HCT116 (cell line): Measurements from ENCODE around the gene ALDH16A1. TPM values are rescaled to one million over a fixed set of nuclear protein-coding genes. Genes with fewer than 3 reads are reported as not detected.

Experiments
- ATAC-seq: fragments of 200-7000 bp; cut with Tn5 transposase; 2 replicates; pipeline ENCODE4 v1.9.1; 2020; ENCODE audit warnings: mild to moderate bottlenecking, moderate library complexity
- BruUV-seq: library from RNA; stranded (reverse); fragments of 400-500 nt; replicated peaks from 2 replicates; lab custom pipeline; 2021; lab: Mats Ljungman, UMichigan
- CTCF ChIA-PET: fragments of 300-600 bp; sonication (Branson Sonifier 250); formaldehyde crosslinking; loops from one replicate; lab custom pipeline; 2021; ENCODE audit warnings: antibody characterized with exemption; lab: Charles Lee
- POLR2A ChIA-PET: fragments of 300-600, 350-600 bp; sonication (Branson Sonifier 250); formaldehyde crosslinking; loops from one replicate; lab custom pipeline; 2021; ENCODE audit warnings: antibody characterized with exemption; lab: Charles Lee
- RAD21 ChIA-PET, 2 experiments: fragments of 300-600 bp; sonication (Branson Sonifier 250); formaldehyde crosslinking; loops; one replicate each; lab custom pipeline; 2023; ENCODE audit warnings: low total read pairs in 2 of 2; ENCODE audit not compliant: uncharacterized antibody in 2 of 2, unreplicated experiment in 2 of 2, low non-redundant PET in 1 of 2; lab: Charles Lee
- DNase-seq: peaks from one replicate; pipeline ENCODE4 v3.0.0-alpha.2; 2010; ENCODE audit warnings: low read depth, low spot score
- H2AFZ ChIP-seq: fragments of 200-600 bp; shearing (Covaris generic), sonication (generic); 2 replicates; pipeline ENCODE4 v1.6.1; 2017; ENCODE audit warnings: low read depth, mixed run types, mixed read lengths, antibody characterized with exemption, low read length; ENCODE audit not compliant: poor library complexity, severe bottlenecking
- H3K27ac ChIP-seq: 2 replicates; pipeline ENCODE4 v1.5.1; 2012; ENCODE audit warnings: low read depth, low read length
- H3K27me3 ChIP-seq: fragments of 200-600 bp; sonication (generic); 2 replicates; pipeline ENCODE4 v1.6.1; 2016; ENCODE audit warnings: mixed run types, low read length, mixed read lengths; ENCODE audit not compliant: insufficient read depth
- H3K36me3 ChIP-seq, 2 experiments: fragments of 200-500 bp in 1 of 2; fragments of 200-600 bp in 1 of 2; sonication (Bioruptor generic) in 1 of 2; sonication (generic) in 1 of 2; 2 replicates each; pipeline versions ENCODE4 v1.5.1 to v1.6.1; 2014 to 2016; ENCODE audit warnings: low read length in 2 of 2, inconsistent platforms in 1 of 2, mixed read lengths in 1 of 2, mixed run types in 1 of 2; ENCODE audit not compliant: insufficient read depth in 2 of 2, control insufficient read depth in 1 of 2
- H3K4me1 ChIP-seq, 2 experiments: fragments of 200-600 bp in 1 of 2; sonication (generic) in 1 of 2; 2 replicates each; pipeline versions ENCODE4 v1.5.1 to v1.6.1; 2012 to 2017; ENCODE audit warnings: low read length in 2 of 2, inconsistent platforms in 1 of 2, mild to moderate bottlenecking in 1 of 2, mixed read lengths in 1 of 2, mixed run types in 1 of 2, moderate library complexity in 1 of 2; ENCODE audit not compliant: insufficient read depth in 2 of 2, control insufficient read depth in 1 of 2
- H3K4me2 ChIP-seq: fragments of 200-600 bp; sonication (generic); 2 replicates; pipeline ENCODE4 v1.6.1; 2017; ENCODE audit warnings: mixed run types, low read length, mixed read lengths
- H3K4me3 ChIP-seq, 2 experiments: fragments of 200-600 bp in 1 of 2; sonication (generic) in 1 of 2; replicated peaks in 1 of 2; 2 replicates each; pipeline ENCODE4 v1.5.1; 2011 to 2016; ENCODE audit warnings: low read length in 2 of 2, control low read depth in 1 of 2, low read depth in 1 of 2, mild to moderate bottlenecking in 1 of 2, mixed read lengths in 1 of 2, mixed run types in 1 of 2
- H3K79me2 ChIP-seq: fragments of 200-600 bp; sonication (generic); 2 replicates; pipeline ENCODE4 v1.6.1; 2017; ENCODE audit warnings: mild to moderate bottlenecking, mixed run types, low read length, moderate library complexity, mixed read lengths; ENCODE audit not compliant: insufficient read depth
- H3K9ac ChIP-seq: fragments of 200-600 bp; sonication (generic); 2 replicates; pipeline ENCODE4 v1.6.1; 2016; ENCODE audit warnings: low read length, mixed read lengths
- H3K9me2 ChIP-seq: fragments of 200-600 bp; sonication (generic), shearing (Covaris generic); 2 replicates; pipeline ENCODE4 v1.6.1; 2017; ENCODE audit warnings: mixed run types, mild to moderate bottlenecking, moderate library complexity; ENCODE audit not compliant: insufficient read depth
- H3K9me3 ChIP-seq, 2 experiments: fragments of 200-500 bp in 1 of 2; fragments of 200-600 bp in 1 of 2; sonication (Bioruptor generic) in 1 of 2; sonication (generic) in 1 of 2; 2 replicates each; pipeline ENCODE4 v1.6.1; 2014 to 2017; ENCODE audit warnings: low read length in 2 of 2, mixed read lengths in 2 of 2, inconsistent platforms in 1 of 2, low read depth in 1 of 2, mild to moderate bottlenecking in 1 of 2, mixed run types in 1 of 2, moderate library complexity in 1 of 2; ENCODE audit not compliant: control insufficient read depth in 1 of 2, insufficient read depth in 1 of 2
- H4K20me1 ChIP-seq: fragments of 200-600 bp; sonication (generic), shearing (Covaris generic); 2 replicates; pipeline ENCODE4 v1.6.1; 2017; ENCODE audit warnings: mixed run types, mild to moderate bottlenecking, moderate library complexity; ENCODE audit not compliant: insufficient read depth
- CBX3 ChIP-seq: IDR thresholded peaks from 2 replicates; pipeline ENCODE4 v1.6.1; 2012; ENCODE audit warnings: low read depth
- CEBPB ChIP-seq: IDR thresholded peaks from 2 replicates; pipeline ENCODE4 v1.6.1; 2012; ENCODE audit warnings: low read depth
- CTCF ChIP-seq, 3 experiments: fragments of 200-600 bp in 1 of 3; sonication (generic) in 1 of 3; IDR thresholded peaks in 2 of 3; conservative IDR thresholded peaks in 1 of 3; 2 replicates each; pipeline ENCODE4 v1.5.1; 2012 to 2017; ENCODE audit warnings: low read depth in 2 of 3, low read length in 2 of 3, antibody characterized with exemption in 1 of 3, borderline replicate concordance in 1 of 3, control low read depth in 1 of 3, mild to moderate bottlenecking in 1 of 3, mixed read lengths in 1 of 3, mixed run types in 1 of 3, moderate library complexity in 1 of 3; ENCODE audit not compliant: insufficient read depth in 1 of 3
- ELF1 ChIP-seq: IDR thresholded peaks from 2 replicates; pipeline ENCODE4 v1.6.1; 2012; ENCODE audit warnings: low read depth, borderline replicate concordance
- EZH2 ChIP-seq: fragments of 200-600 bp; sonication (generic); IDR thresholded peaks from 2 replicates; pipeline ENCODE4 v1.6.1; 2017; ENCODE audit warnings: antibody characterized with exemption, mixed run types
- EZH2phosphoT487 ChIP-seq: fragments of 200-600 bp; IDR thresholded peaks from 2 replicates; pipeline ENCODE4 v1.6.1; 2018; ENCODE audit warnings: antibody characterized with exemption, borderline replicate concordance
- POLR2A ChIP-seq: IDR thresholded peaks from 2 replicates; pipeline ENCODE4 v1.7.0; 2011; ENCODE audit warnings: borderline replicate concordance; ENCODE audit not compliant: insufficient read depth, insufficient read length; ENCODE audit errors: extremely low read depth
- POLR2AphosphoS5 ChIP-seq: IDR thresholded peaks from 2 replicates; pipeline ENCODE4 v1.6.1; 2011; ENCODE audit warnings: mild to moderate bottlenecking, low read depth, low read length, moderate library complexity
- RAD21 ChIP-seq: IDR thresholded peaks from 2 replicates; pipeline ENCODE4 v1.6.1; 2012; ENCODE audit warnings: low read depth, mild to moderate bottlenecking
- REST ChIP-seq: IDR thresholded peaks from 2 replicates; pipeline ENCODE4 v1.6.1; 2012; ENCODE audit warnings: low read depth
- SIN3A ChIP-seq: IDR thresholded peaks from 2 replicates; pipeline ENCODE4 v1.6.1; 2012; ENCODE audit warnings: low read depth
- SP1 ChIP-seq: IDR thresholded peaks from 2 replicates; pipeline ENCODE4 v1.6.1; 2012; ENCODE audit warnings: low read depth
- SRF ChIP-seq: IDR thresholded peaks from 2 replicates; pipeline ENCODE4 v1.6.1; 2012; ENCODE audit warnings: low read depth
- TCF7L2 ChIP-seq: IDR thresholded peaks from 2 replicates; pipeline ENCODE4 v1.7.0; 2011; ENCODE audit warnings: borderline replicate concordance, inconsistent platforms; ENCODE audit not compliant: insufficient read depth, insufficient read length; ENCODE audit errors: extremely low read depth
- YY1 ChIP-seq: IDR thresholded peaks from 2 replicates; pipeline ENCODE4 v1.6.1; 2011; ENCODE audit warnings: low read length, low read depth, moderate library complexity, mild to moderate bottlenecking; ENCODE audit not compliant: insufficient replicate concordance; ENCODE audit errors: extremely low read depth
- ZFX ChIP-seq: fragments of 450-650 bp; IDR thresholded peaks from 2 replicates; pipeline ENCODE4 v1.6.1; 2017
- intact Hi-C: fragments of 100-400 bp; cut with micrococcal nuclease; formaldehyde crosslinking; loops from 2 replicates; pipeline ENCODE4 v1.10.0; 2022
- total RNA-seq: library from RNA; stranded (reverse); gene quantifications from one replicate; pipeline ENCODE4 v1.2.1, GENCODE V29; 2021; ENCODE audit not compliant: unreplicated experiment
- TF ChIP-seq, protein P1 (sequence below): IDR thresholded peaks from 2 replicates; pipeline ENCODE4 v1.6.1; 2011; ENCODE audit warnings: mild to moderate bottlenecking, low read length, moderate library complexity; ENCODE audit not compliant: insufficient replicate concordance; ENCODE audit errors: extremely low read depth
- TF ChIP-seq, protein P2 (sequence below): IDR thresholded peaks from 2 replicates; pipeline ENCODE4 v1.6.1; 2012

The ALDH16A1 gene
- total RNA-seq, 1 experiment from 2014 or later: 22.8 TPM

GRCh38 chr19:49440439-49441209, 12.4 kb upstream of the ALDH16A1 start:
- no peak overlapping the region for H3K4me2 ChIP-seq
- no peak for DNase-seq
- H3K9me2 ChIP-seq: no peaks in the 10 kb centered on the region
- H3K27me3 ChIP-seq: peaks cover 21% of the 10 kb centered on the region
- ChIA-PET RAD21 (no interaction called here), POLR2A (interaction anchor here (0.8 kb wide), 1 partner anchor 11 kb away, joined by 3 read pairs; no protein-coding TSS in a partner anchor), CTCF (no interaction called here)
- no peaks in the 10 kb centered on the region for H3K36me3 ChIP-seq
- BruUV-seq: no TSS peak
- H4K20me1 ChIP-seq: no peaks in the 10 kb centered on the region
- no peaks in the 10 kb centered on the region for H3K9me3 ChIP-seq
- TF ChIP-seq, protein P1, sequence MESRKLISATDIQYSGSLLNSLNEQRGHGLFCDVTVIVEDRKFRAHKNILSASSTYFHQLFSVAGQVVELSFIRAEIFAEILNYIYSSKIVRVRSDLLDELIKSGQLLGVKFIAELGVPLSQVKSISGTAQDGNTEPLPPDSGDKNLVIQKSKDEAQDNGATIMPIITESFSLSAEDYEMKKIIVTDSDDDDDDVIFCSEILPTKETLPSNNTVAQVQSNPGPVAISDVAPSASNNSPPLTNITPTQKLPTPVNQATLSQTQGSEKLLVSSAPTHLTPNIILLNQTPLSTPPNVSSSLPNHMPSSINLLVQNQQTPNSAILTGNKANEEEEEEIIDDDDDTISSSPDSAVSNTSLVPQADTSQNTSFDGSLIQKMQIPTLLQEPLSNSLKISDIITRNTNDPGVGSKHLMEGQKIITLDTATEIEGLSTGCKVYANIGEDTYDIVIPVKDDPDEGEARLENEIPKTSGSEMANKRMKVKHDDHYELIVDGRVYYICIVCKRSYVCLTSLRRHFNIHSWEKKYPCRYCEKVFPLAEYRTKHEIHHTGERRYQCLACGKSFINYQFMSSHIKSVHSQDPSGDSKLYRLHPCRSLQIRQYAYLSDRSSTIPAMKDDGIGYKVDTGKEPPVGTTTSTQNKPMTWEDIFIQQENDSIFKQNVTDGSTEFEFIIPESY: no peak
- TF ChIP-seq, protein P2, sequence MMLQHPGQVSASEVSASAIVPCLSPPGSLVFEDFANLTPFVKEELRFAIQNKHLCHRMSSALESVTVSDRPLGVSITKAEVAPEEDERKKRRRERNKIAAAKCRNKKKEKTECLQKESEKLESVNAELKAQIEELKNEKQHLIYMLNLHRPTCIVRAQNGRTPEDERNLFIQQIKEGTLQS: no peak
- TF ChIP-seq ELF1 (no peak), SRF (no peak), REST (no peak), CTCF (IDR thresholded peaks at IDR 0.05 in 2 of 3, conservative IDR thresholded peaks at IDR 0.05 in 1 of 3; ENCODE audit: borderline replicate concordance in 1 of 3, insufficient read depth in 1 of 3, low read depth in 2 of 3, low read length in 2 of 3) (no peak), ZFX (no peak), POLR2AphosphoS5 (no peak), EZH2 (no peak), SIN3A (no peak), TCF7L2 (no peak), YY1 (no peak), SP1 (no peak), POLR2A (no peak), EZH2phosphoT487 (no peak), CEBPB (no peak), CBX3 (no peak), RAD21 (no peak)
- ATAC-seq: no peak
- H3K9ac ChIP-seq: no peak overlapping the region
- intact Hi-C loops: no loop called here
- peaks cover 7 to 34% of the 10 kb centered on the region in 2 experiments; a peak in 3 of 4 replicates for H3K4me1 ChIP-seq
- no peak overlapping the region for H3K27ac ChIP-seq
- H3K4me3 ChIP-seq: no peak overlapping the region
- H3K79me2 ChIP-seq: no peaks in the 10 kb centered on the region
- no peak overlapping the region for H2AFZ ChIP-seq
